ENCODE data around the gene TSSK3.
"Not testable (repeated sequence)": the region's sequence is repeated elsewhere in the genome, so short reads cannot be mapped to it uniquely, and the experiment has no call there.

Gene TSSK3

GRCh38 chr1:32372149-32372756 lies 9.9 kb downstream of the TSSK3 start:
- Mint-ChIP-seq H3K4me1 (peaks cover 16% of the 10 kb centered on the region), H3K4me3 (no peak overlapping the region), H3K27ac (peak overlapping the region in 1 of 2 donors; percentile 7), H3K27me3 (no peaks in the 10 kb centered on the region), H3K9me3 (no peaks in the 10 kb centered on the region)
- ATAC-seq (peak; percentile 88), DNase-seq (peak in 1 of 2 donors; percentile 45)

GRCh38 chr1:32373996-32374592 lies 11.8 kb downstream of the TSSK3 start:
- Mint-ChIP-seq H3K27ac (no peak overlapping the region), H3K4me3 (no peak overlapping the region), H3K4me1 (peaks cover 16% of the 10 kb centered on the region), H3K9me3 (no peaks in the 10 kb centered on the region), H3K27me3 (no peaks in the 10 kb centered on the region)
- DNase-seq (no peak), ATAC-seq (no peak)

- Mint-ChIP-seq H3K4me3 (no peak overlapping the region), H3K27ac (no peak overlapping the region), H3K9me3 (no peaks in the 10 kb centered on the region), H3K4me1 (peaks cover 16% of the 10 kb centered on the region), H3K27me3 (no peaks in the 10 kb centered on the region)
- no peak for DNase-seq
- ATAC-seq: no peak
Observed at GRCh38 chr1:32376199-32376598, 13.9 kb downstream of the TSSK3 start.

- Mint-ChIP-seq H3K9me3 (no peaks in the 10 kb centered on the region), H3K4me1 (peaks cover 3% of the 10 kb centered on the region), H3K27ac (no peak overlapping the region), H3K4me3 (no peak overlapping the region), H3K27me3 (no peaks in the 10 kb centered on the region)
- ATAC-seq (no peak), DNase-seq (no peak)
Observed at GRCh38 chr1:32377541-32378220, 15.3 kb downstream of the TSSK3 start.

GRCh38 chr1:32380057-32380456 lies 17.7 kb downstream of the TSSK3 start:
- H3K4me3 Mint-ChIP-seq: no peak overlapping the region
- no peaks in the 10 kb centered on the region for H3K4me1 Mint-ChIP-seq
- H3K27me3 Mint-ChIP-seq: no peaks in the 10 kb centered on the region
- H3K27ac Mint-ChIP-seq: no peak overlapping the region
- no peak for ATAC-seq
- no peaks in the 10 kb centered on the region for H3K9me3 Mint-ChIP-seq
- DNase-seq: no peak

GRCh38 chr1:32386676-32387392 lies 24.5 kb downstream of the TSSK3 start:
- Mint-ChIP-seq H3K27ac (no peak overlapping the region), H3K27me3 (no peaks in the 10 kb centered on the region), H3K4me1 (no peaks in the 10 kb centered on the region), H3K4me3 (no peak overlapping the region), H3K9me3 (no peaks in the 10 kb centered on the region)
- DNase-seq: no peak
- ATAC-seq: no peak

GRCh38 chr1:32388641-32389040 lies 26.3 kb downstream of the TSSK3 start:
- Mint-ChIP-seq H3K27ac (no peak overlapping the region), H3K9me3 (no peaks in the 10 kb centered on the region), H3K27me3 (no peaks in the 10 kb centered on the region), H3K4me3 (no peak overlapping the region), H3K4me1 (peaks cover 14% of the 10 kb centered on the region)
- DNase-seq (no peak), ATAC-seq (no peak)

- DNase-seq (no peak), ATAC-seq (no peak)
- H3K27ac Mint-ChIP-seq: no peak overlapping the region
- H3K4me3 Mint-ChIP-seq: no peak overlapping the region
- no peaks in the 10 kb centered on the region for H3K27me3 Mint-ChIP-seq
- peaks cover 0 to 1% of the 10 kb centered on the region in 2 donors for H3K9me3 Mint-ChIP-seq
- H3K4me1 Mint-ChIP-seq: peaks cover 27% of the 10 kb centered on the region
Observed at GRCh38 chr1:32390904-32391870, 28.8 kb downstream of the TSSK3 start.

GRCh38 chr1:32392325-32392724 lies 30.0 kb downstream of the TSSK3 start:
- H3K27ac Mint-ChIP-seq: peak overlapping the region in 1 of 2 donors; percentile 35
- peak overlapping the region; percentile 12 to 40 for H3K4me3 Mint-ChIP-seq
- peaks cover 27% of the 10 kb centered on the region for H3K4me1 Mint-ChIP-seq
- ATAC-seq (no peak), DNase-seq (no peak)
- peaks cover 0 to 7% of the 10 kb centered on the region in 2 donors for H3K9me3 Mint-ChIP-seq
- H3K27me3 Mint-ChIP-seq: no peaks in the 10 kb centered on the region

GRCh38 chr1:32393136-32393535 lies 30.8 kb downstream of the TSSK3 start:
- DNase-seq (peak in 1 of 2 donors; percentile 19), ATAC-seq (no peak)
- H3K27ac Mint-ChIP-seq: peak overlapping the region; percentile 99
- H3K4me3 Mint-ChIP-seq: peak overlapping the region; percentile 99
- H3K27me3 Mint-ChIP-seq: no peaks in the 10 kb centered on the region
- H3K4me1 Mint-ChIP-seq: peaks cover 27% of the 10 kb centered on the region
- H3K9me3 Mint-ChIP-seq: peaks cover 0 to 7% of the 10 kb centered on the region in 2 donors

GRCh38 chr1:32393832-32394140 lies 31.4 kb downstream of the TSSK3 start:
- peak overlapping the region; percentile 99 for H3K27ac Mint-ChIP-seq
- no peak for DNase-seq

GRCh38 chr1:32394141-32394889 lies 32.0 kb downstream of the TSSK3 start, which contains the start of gene BSDC1:
BSDC1 (minus strand) TSS chr1:32394441; CDS start chr1:32394414, 27 bp downstream.
- peak; percentile 97 for ATAC-seq
- peak; percentile 99 for DNase-seq
- H3K27me3 Mint-ChIP-seq: no peaks in the 10 kb centered on the region
- peaks cover 0 to 7% of the 10 kb centered on the region in 2 donors for H3K9me3 Mint-ChIP-seq
- peaks cover 27% of the 10 kb centered on the region for H3K4me1 Mint-ChIP-seq
- H3K27ac Mint-ChIP-seq: peak within 1 kb of the TSS; percentile 99
- H3K4me3 Mint-ChIP-seq: peak within 1 kb of the TSS; percentile 99

More at GRCh38 chr1:32393832-32394140, 31.4 kb downstream of the TSSK3 start:
- Mint-ChIP-seq H3K4me1 (peaks cover 27% of the 10 kb centered on the region), H3K27me3 (no peaks in the 10 kb centered on the region), H3K9me3 (peaks cover 0 to 7% of the 10 kb centered on the region in 2 donors), H3K4me3 (peak overlapping the region; percentile 99)
- ATAC-seq: peak; percentile 15

- peak overlapping the region; percentile 99 for H3K27ac Mint-ChIP-seq
- peaks cover 27% of the 10 kb centered on the region for H3K4me1 Mint-ChIP-seq
- H3K9me3 Mint-ChIP-seq: peaks cover 0 to 7% of the 10 kb centered on the region in 2 donors
- no peaks in the 10 kb centered on the region for H3K27me3 Mint-ChIP-seq
- no peak for ATAC-seq
- no peak for DNase-seq
- H3K4me3 Mint-ChIP-seq: peak overlapping the region; percentile 99
Observed at GRCh38 chr1:32394890-32395432, 32.6 kb downstream of the TSSK3 start.

- not testable (repeated sequence) for DNase-seq, H3K4me3 Mint-ChIP-seq, H3K27me3 Mint-ChIP-seq, H3K9me3 Mint-ChIP-seq, H3K27ac Mint-ChIP-seq, ATAC-seq
- peaks cover 34% of the 10 kb centered on the region for H3K4me1 Mint-ChIP-seq
Observed at GRCh38 chr1:32396524-32396923, 34.2 kb downstream of the TSSK3 start.

Measured in stimulated activated naive CD8-positive, alpha-beta T cell treated with anti-CD3 and anti-CD28 coated beads, Interleukin-15, amount 100 ng/mL, for 72 hours (primary cell).